ENCODE results near the gene MLN. TPM values are rescaled to one million over a fixed set of nuclear protein-coding genes. Genes with fewer than 3 reads are reported as not detected.

MLN gene
- total and polyA plus RNA-seq, 2 experiments from 2014 or later: not detected

DNA sequence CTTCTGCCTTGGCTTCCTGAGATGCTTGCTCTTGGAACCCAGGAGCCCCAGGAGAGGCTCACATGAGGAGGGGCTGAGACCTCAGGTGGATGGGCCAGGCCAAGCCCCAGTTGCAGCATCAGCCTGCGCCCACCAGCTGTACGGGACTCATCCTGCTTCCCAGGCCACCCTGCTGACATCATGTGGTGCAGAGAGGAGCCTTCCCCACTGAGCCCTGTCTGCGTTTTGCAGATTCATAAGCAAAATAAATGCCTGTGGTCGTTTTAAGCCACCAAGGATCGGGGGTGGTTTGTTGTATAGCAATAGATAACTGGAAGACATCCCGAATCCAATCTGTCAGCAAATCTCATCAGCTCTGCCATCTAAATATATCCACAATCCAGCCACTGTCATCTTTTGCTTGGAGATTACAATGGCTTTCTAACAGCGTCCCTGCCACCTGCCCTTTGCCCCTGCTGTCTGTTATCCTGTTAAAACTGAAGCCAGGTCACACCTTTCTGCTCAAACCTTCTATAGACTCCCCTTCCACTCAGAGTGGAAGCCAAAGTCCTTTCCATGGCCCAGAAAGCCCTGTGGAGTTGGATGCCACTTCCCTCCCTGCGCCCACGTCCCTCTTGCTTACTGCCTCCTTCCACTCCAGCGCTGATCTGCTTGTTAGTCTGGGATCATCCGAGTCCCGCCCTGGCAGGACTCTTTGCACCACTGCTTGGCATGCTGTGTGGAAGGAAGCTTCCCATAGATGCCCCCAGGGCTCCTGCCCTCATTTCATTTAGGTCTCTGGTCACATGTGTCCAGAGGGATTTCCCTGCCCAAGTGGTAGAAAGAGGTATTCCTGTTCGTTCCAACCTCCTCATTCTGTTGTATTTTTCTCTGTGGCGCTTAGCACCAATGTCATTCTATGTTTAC lies 24.0 kb upstream of the MLN start:
- Histone ChIP-seq H2AFZ (peak overlapping the region; percentile 56), H4K20me1 (replicated peaks; ENCODE audit: insufficient read depth) (no peaks in the 10 kb centered on the region), H3K4me3 (no peak overlapping the region), H3K79me2 (replicated peaks; ENCODE audit: insufficient read depth) (no peaks in the 10 kb centered on the region), H3K4me1 (ENCODE audit: insufficient read depth) (peaks cover 16% of the 10 kb centered on the region; the same call in 1 of the 2 replicates), H3K27ac (ENCODE audit: low read depth) (no peak overlapping the region), H3K4me2 (no peak overlapping the region), H3F3A (replicated peaks; ENCODE audit: low read depth) (peaks cover 3% of the 10 kb centered on the region; the same call in 1 of the 2 replicates), H3K27me3 (ENCODE audit: insufficient read depth) (no peaks in the 10 kb centered on the region), H3K36me3 (ENCODE audit: insufficient read depth) (no peaks in the 10 kb centered on the region), H3K9me2 (ENCODE audit: insufficient read depth) (no peaks in the 10 kb centered on the region)
- DNase-seq (ENCODE audit: low spot score): no peak
- no peak overlapping the region for H3K4me3 Mint-ChIP-seq
- H3K9me3 Mint-ChIP-seq: peaks cover 3% of the 10 kb centered on the region; the same call in 1 of the 3 replicates
- ATAC-seq: no peak
- TF ChIP-seq JUNB (IDR thresholded peaks at IDR 0.05; ENCODE audit: unreplicated experiment) (no peak), EZH2phosphoT487 (IDR thresholded peaks at IDR 0.05; ENCODE audit: unreplicated experiment) (no peak), EZH2 (IDR thresholded peaks at IDR 0.05; ENCODE audit: low read depth, unreplicated experiment) (no peak), POLR2AphosphoS5 (IDR thresholded peaks at IDR 0.05; ENCODE audit: low read depth) (no peak), CREB1 (CRISPR knock-in tag; IDR thresholded peaks at IDR 0.05; ENCODE audit: low read depth) (no peak), STAT1 (IDR thresholded peaks at IDR 0.05; ENCODE audit: unreplicated experiment) (no peak), ZNF114 (CRISPR knock-in tag; IDR thresholded peaks at IDR 0.05) (no peak)
- TF ChIP-seq, protein P1, sequence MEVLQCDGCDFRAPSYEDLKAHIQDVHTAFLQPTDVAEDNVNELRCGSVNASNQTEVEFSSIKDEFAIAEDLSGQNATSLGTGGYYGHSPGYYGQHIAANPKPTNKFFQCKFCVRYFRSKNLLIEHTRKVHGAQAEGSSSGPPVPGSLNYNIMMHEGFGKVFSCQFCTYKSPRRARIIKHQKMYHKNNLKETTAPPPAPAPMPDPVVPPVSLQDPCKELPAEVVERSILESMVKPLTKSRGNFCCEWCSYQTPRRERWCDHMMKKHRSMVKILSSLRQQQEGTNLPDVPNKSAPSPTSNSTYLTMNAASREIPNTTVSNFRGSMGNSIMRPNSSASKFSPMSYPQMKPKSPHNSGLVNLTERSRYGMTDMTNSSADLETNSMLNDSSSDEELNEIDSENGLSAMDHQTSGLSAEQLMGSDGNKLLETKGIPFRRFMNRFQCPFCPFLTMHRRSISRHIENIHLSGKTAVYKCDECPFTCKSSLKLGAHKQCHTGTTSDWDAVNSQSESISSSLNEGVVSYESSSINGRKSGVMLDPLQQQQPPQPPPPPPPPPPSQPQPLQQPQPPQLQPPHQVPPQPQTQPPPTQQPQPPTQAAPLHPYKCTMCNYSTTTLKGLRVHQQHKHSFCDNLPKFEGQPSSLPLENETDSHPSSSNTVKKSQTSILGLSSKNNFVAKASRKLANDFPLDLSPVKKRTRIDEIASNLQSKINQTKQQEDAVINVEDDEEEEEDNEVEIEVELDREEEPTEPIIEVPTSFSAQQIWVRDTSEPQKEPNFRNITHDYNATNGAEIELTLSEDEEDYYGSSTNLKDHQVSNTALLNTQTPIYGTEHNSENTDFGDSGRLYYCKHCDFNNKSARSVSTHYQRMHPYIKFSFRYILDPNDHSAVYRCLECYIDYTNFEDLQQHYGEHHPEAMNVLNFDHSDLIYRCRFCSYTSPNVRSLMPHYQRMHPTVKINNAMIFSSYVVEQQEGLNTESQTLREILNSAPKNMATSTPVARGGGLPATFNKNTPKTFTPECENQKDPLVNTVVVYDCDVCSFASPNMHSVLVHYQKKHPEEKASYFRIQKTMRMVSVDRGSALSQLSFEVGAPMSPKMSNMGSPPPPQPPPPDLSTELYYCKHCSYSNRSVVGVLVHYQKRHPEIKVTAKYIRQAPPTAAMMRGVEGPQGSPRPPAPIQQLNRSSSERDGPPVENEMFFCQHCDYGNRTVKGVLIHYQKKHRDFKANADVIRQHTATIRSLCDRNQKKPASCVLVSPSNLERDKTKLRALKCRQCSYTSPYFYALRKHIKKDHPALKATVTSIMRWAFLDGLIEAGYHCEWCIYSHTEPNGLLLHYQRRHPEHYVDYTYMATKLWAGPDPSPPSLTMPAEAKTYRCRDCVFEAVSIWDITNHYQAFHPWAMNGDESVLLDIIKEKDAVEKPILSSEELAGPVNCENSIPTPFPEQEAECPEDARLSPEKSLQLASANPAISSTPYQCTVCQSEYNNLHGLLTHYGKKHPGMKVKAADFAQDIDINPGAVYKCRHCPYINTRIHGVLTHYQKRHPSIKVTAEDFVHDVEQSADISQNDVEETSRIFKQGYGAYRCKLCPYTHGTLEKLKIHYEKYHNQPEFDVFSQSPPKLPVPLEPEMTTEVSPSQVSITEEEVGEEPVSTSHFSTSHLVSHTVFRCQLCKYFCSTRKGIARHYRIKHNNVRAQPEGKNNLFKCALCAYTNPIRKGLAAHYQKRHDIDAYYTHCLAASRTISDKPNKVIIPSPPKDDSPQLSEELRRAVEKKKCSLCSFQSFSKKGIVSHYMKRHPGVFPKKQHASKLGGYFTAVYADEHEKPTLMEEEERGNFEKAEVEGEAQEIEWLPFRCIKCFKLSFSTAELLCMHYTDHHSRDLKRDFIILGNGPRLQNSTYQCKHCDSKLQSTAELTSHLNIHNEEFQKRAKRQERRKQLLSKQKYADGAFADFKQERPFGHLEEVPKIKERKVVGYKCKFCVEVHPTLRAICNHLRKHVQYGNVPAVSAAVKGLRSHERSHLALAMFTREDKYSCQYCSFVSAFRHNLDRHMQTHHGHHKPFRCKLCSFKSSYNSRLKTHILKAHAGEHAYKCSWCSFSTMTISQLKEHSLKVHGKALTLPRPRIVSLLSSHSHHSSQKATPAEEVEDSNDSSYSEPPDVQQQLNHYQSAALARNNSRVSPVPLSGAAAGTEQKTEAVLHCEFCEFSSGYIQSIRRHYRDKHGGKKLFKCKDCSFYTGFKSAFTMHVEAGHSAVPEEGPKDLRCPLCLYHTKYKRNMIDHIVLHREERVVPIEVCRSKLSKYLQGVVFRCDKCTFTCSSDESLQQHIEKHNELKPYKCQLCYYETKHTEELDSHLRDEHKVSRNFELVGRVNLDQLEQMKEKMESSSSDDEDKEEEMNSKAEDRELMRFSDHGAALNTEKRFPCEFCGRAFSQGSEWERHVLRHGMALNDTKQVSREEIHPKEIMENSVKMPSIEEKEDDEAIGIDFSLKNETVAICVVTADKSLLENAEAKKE (CRISPR knock-in tag; IDR thresholded peaks at IDR 0.05): no peak
- TF ChIP-seq, protein P2, sequence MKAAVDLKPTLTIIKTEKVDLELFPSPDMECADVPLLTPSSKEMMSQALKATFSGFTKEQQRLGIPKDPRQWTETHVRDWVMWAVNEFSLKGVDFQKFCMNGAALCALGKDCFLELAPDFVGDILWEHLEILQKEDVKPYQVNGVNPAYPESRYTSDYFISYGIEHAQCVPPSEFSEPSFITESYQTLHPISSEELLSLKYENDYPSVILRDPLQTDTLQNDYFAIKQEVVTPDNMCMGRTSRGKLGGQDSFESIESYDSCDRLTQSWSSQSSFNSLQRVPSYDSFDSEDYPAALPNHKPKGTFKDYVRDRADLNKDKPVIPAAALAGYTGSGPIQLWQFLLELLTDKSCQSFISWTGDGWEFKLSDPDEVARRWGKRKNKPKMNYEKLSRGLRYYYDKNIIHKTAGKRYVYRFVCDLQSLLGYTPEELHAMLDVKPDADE (IDR thresholded peaks at IDR 0.05): no peak
- no peaks in the 10 kb centered on the region; the same call in 2 of the 3 replicates for H3K36me3 Mint-ChIP-seq (ENCODE audit: low read depth)
- peaks cover 29% of the 10 kb centered on the region for H3K27me3 Mint-ChIP-seq (ENCODE audit: insufficient read depth, low read depth, poor library complexity)
- no peak overlapping the region; the same call in 1 of the 2 replicates for H3K27ac Mint-ChIP-seq
- H3K4me1 Mint-ChIP-seq: peaks cover 39% of the 10 kb centered on the region
